Middle frontal gyrus (tissue), 1 donor: ENCODE results near the gene NSF.
"Not testable (repeated sequence)": the region's sequence is repeated elsewhere in the genome, so short reads cannot be mapped to it uniquely, and the experiment has no call there.

Source experiments
- DNase-seq: peaks from one replicate; pipeline ENCODE4 v3.0.0-alpha.2; 2015; ENCODE audit warnings: low spot score; ENCODE audit errors: extremely low spot score

NSF gene

DNA sequence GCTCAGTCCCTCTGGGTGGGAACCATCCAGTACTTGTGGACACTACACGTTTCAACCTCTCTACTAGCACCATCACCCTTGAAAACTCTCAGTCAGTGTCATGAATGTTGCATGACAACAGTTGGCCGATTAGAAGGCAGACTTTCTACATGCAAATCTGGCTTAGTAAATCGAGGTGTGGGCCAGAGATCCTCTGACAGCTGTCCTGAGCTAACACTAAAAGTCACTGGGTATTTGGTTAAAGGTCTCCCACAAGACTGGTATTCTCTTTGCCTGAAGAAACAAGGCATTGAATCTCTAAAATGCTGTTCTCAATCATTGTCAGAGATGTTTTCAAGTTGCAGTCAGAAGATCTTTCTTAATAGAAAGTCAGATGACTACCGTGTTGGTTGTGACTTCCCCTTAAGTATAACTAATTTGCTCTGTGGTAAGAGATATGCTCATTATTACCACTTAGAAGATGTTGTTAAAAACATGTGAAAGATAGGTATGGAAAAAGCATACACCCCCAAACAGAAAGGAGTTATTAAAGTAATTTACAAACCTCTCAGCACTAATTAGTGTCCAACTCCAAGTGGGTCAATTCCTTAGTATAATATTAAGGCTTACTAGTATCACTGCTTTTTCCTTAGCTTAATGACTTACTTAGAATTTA is 165.7 kb downstream of the NSF start:
- DNase-seq: no peak

DNA sequence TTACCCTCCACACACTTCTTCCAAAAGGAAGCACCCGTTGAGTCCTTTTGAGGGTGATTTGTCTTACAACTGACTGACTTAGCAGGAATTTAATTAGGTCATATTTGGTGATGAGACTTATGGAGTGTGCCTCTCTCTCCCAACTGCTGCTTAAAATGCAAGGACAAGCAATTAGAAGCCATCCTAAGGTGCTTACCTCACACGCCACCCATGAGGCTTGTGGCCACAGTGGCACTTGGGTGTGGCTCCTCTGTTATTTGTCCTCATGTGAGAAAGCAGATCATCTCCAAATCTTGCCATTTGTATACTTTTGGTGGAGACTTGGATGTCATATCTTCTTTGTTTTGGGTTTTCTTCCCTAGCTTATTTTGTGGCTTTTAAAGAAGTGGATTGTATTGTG is 166.4 kb downstream of the NSF start:
- no peak for DNase-seq

DNA sequence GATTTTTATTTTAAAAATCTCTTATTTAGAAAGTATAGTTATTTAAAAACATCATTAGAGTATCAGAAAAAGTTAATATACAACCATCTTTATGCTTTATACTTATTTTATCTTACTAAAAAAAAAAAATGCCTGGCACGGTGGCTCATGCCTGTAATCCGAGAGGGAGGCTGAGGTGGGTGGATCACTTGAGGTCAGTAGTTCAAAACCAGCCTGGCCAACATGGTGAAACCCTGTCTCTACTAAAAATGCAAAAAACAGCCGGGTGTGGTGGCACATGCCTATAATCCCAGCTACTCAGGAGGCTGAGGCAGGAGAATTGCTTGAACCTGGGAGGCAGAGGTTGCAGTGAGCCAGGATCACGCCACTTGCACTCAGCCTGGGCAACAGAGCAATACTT is 167.1 kb downstream of the NSF start:
- DNase-seq: not testable (repeated sequence)

DNA sequence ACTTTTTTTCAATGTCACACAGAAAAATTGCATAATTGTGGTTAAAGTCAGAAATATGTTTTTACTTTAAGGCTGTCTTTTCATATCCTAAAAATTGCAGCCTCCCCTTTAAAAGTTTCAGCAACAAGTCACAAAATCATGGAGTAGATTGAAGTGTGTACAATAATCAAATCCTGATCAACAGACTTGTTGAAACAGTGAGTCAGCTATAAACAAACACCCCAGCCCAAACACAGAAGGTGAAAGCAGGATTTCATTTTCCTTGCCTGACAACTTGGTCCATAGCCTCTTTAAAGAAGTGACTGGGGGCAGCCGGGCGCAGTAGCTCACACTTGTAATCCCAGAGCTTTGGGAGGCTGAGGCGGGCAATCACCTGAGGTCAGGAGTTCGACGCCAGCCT is 168.1 kb downstream of the NSF start:
- DNase-seq: no peak

- no peak for DNase-seq
Observed at GRCh38 chr17:46759141-46759540, 168.7 kb downstream of the NSF start.

GRCh38 chr17:46763416-46763815 is 172.9 kb downstream of the NSF start:
- no peak for DNase-seq

DNA sequence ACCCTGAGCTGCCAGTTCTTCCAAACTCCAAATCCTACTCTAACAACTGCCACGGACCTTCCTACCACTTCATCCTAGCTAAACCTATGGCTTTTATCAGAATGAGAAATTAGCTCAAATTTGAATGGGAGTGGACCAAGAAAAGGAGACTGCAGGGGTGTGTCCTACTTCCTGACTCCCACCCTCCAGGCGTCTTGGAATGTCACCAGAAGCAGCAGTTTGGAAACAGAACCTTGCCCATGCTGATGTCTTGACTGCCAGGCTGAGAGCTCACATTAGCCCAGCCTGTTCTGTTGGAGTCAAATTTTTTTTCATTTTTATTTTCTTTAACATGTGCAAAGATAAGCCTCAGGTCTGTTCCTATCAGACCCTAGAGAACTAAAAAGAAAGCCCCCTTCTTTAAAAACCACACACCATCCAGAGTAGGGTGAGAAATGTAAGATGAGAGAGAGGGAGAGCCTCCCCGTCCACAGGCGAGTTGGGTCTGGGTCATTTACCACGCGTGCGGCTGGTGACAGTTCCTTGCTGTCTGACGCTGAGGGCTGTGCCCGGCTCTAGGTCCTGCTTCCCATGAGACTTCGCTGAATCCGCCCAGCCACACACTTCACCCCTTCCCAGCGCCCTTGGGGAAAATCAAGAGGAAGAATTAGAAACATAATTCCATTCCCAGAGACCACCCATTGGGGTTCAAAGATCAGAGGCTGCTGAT is 173.7 kb downstream of the NSF start:
- DNase-seq: no peak

- no peak for DNase-seq
Observed at GRCh38 chr17:46764709-46765401, 174.4 kb downstream of the NSF start.

DNA sequence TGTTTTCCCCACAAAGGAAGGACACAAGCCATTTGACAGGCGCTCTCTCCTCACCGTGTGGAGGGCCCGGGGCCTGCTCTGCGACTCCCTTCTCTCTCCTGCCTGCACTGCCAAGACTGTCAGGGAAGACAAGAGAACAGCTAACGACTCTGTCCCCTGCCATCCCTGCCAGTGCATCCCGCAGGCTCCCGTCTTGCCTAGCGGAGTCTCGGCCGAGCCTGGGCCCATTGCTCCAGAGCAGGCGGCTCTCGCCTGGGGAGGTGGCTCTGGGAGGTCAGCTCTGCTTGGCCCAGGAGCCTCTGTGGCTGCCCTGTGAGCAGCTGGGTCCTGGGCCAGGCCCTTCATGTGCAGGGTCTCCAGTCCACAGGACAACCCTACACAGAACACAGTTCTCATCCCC is 175.0 kb downstream of the NSF start:
- no peak for DNase-seq

DNA sequence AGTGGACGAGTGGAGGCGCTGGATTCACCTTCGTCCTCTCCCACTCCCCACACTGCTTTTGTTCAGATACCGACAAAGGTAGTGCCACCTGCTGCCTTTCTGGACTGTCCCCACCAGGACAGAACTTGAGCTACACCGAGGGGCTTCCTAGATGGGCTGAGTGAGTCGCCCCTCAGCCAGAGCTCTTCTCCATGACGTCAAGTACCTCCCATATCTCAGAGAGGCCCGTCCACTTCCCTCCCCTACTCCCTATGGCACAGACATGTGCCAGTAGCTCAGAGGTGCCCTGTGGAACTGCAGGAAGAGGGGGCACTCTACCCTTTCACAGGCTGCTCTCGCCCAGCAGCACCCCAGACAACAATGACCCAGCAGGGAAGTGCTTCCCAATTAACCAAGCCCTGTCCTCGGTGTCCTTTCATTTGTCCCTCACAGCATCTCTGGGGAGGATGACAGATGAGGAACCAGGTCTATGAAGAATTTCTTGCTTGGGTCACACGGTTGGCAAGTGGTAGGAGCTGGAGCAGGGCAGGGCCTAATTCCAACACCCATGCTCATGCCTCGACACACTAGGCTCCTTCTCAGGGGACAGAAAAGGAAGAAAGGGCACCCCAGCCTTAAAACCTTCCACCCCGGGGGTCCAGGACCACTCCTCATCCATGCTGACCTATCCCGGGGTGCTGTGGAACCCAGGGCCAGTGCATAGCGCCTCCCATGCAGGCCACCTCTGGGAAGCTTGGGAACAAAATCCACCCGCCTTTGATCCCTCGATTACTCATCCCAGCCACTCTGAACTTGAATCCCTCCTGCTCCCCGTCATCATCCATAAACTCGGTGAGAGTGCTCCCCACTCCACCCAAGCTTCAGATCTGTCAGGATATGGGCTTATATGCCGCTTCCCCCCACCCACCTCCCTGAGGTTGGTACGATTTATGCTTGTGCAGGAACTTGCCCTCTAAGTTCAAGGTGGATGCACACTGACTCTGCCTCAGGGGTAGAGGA is 176.3 kb downstream of the NSF start:
- no peak for DNase-seq

DNA sequence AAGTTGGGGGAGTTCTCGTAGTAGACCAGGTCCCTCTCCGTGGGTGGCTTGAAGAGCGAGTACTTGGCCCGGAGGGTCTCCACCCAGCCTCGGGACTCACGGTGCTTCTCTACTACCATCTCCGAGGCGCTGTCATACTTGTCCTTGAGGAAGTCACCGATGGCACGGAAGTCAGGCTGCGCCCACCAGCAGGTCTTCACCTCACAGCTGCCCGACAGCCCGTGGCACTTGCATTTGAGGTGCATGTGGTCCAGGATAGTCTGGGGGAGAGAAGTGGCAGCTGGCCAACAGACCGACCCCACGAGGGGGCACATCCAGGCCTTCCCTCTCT is 178.0 kb downstream of the NSF start:
- no peak for DNase-seq

- not testable (repeated sequence) for DNase-seq
Observed at GRCh38 chr17:46768896-46769295, 178.4 kb downstream of the NSF start.

GRCh38 chr17:46769531-46770438 is 179.3 kb downstream of the NSF start:
- no peak for DNase-seq

DNA sequence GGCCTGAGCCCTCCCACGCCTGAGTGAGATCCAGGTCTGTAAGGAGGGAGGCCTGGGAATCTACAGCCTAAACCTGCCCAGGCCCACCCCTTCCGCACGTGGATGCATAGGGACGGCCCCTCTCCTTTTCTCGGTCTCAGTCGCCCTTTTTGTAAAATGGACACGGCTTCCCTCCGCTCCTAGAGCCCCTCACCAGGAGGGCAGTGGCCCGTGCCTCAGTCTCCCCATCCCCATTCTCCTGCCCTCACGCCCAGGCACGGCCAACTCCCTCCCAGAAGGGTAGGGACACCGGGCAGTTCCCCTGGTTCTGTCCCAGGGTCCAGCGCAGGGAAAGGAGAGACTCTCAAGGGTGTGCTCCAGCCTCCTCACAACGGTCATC is 180.0 kb downstream of the NSF start:
- DNase-seq: no peak

DNA sequence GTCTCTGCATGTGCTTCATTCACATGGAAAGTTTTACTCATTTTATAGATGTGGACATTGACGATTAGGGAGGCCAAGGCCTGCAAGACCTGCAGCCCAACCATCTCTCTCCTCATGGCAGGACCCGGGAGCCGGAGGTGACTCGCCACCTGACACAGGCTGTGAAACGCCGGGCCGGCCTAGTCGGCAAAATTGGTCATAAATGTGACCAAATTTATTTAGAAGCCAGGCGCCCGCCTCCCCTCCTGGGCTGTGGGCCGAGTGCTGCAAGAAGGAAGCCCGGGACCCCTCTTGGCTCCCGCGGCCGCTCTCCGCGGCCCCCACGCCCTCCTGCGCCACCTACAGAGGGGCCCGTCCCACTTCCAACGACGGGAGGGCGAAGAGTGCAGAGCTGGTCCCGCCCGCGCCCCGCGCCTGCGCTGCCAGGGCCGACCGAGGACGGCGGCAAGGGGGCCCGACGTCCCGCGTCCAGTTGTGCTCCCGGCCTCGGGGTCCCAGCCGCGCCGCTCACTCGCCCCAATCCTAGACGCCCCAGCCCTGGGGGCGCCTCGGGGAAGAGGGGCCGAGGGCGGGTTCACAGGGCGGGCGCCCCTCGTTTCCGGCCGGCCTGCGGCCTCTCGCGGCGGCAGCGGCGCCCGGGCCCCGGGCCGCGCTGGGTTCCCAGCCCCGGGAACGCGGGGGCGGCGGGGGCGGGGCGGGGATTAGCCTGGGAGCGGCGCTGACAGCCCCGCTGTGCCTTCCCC is 180.5 kb downstream of the NSF start:
- no peak for DNase-seq

GRCh38 chr17:46771561-46772474 is 181.3 kb downstream of the NSF start:
- DNase-seq: no peak

DNA sequence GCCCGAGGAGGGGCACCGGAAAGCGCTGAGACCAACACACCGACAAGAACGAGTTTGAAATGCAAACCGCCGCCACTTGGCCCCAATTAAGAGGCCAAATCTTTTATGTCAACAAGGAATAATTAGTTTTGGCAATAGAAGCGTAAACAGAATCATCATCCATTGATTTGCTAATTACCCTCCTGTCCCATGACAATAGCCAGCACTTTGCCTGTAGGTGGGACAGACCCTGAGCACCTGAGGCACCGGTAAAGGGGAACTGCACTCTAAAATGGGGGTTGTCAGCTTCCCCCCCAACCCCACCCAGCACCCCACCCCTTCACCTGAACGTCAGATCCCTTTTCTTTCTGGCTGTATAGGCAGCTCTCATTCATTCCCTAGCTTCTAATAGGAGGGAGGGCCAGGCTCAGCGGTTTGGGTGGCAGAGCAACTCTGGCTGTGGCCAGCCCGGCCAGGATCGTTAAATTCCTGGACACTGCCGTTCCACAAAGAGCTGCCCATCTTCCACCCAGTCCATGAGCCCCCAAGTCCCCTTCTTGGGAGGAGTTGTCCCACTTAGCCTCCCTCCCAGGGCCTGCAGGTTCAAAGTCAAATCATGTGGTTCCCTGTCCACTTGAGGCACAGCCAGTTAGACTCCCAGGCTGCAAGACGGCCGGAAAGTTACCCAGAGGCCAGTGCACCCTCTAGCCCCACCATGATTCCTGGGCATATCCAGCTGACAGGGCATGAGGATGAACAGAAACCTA is 182.2 kb downstream of the NSF start:
- no peak for DNase-seq

DNA sequence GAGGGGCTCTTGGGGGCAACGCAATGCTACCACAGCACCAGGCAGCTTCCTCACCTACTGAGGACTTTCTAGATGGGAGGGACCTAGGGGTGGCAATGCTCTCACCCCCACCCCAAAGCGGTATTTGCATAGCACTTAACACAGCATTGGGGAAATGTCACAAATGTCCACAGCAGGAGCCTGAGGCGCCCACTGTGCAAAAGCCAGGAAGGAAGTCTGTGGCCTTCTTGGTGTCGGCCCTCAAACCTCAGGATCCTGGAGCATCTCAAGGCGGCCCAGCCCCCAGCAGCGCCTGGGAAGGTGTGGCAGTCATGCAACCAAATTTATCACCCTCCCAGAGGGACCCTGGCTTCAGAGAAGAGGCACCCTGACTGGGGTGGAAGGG is 182.7 kb downstream of the NSF start:
- DNase-seq: no peak
